T-helper 2 cell treated with Interferon-gamma antibody and Interleukin-4, amounts not matched to agents 5 μg/mL and 100 μg/mL, for 36 hours (primary cell): ENCODE data around the gene SLITRK6.
"Not testable (repeated sequence)": the region's sequence is repeated elsewhere in the genome, so short reads cannot be mapped to it uniquely, and the experiment has no call there.

ENCODE experiments used
- DNase-seq: peaks from one replicate; pipeline ENCODE4 v3.0.0; 2021; ENCODE audit warnings: low spot score
- H3K27ac Mint-ChIP-seq: one replicate; pipeline ENCODE4 v1.8.0; 2021; ENCODE audit warnings: mild to moderate bottlenecking, mixed read lengths
- H3K27me3 Mint-ChIP-seq: one replicate; pipeline ENCODE4 v1.8.0; 2021; ENCODE audit warnings: low read depth, mixed read lengths
- H3K36me3 Mint-ChIP-seq: one replicate; pipeline ENCODE4 v1.8.0; 2021; ENCODE audit warnings: low read depth, mixed read lengths
- H3K4me1 Mint-ChIP-seq: one replicate; pipeline ENCODE4 v1.8.0; 2021; ENCODE audit warnings: low read depth, mixed read lengths
- H3K4me3 Mint-ChIP-seq: one replicate; pipeline ENCODE4 v1.8.0; 2022; ENCODE audit warnings: mild to moderate bottlenecking, moderate library complexity, mixed read lengths
- H3K9me3 Mint-ChIP-seq: one replicate; pipeline ENCODE4 v1.8.0; 2021; ENCODE audit warnings: mixed read lengths

The SLITRK6 gene

GRCh38 chr13:85785205-85785604 lies 14.0 kb downstream of the SLITRK6 start:
- no peaks in the 10 kb centered on the region for H3K9me3 Mint-ChIP-seq
- no peak overlapping the region for H3K27ac Mint-ChIP-seq
- no peak for DNase-seq
- H3K4me1 Mint-ChIP-seq: no peaks in the 10 kb centered on the region
- H3K27me3 Mint-ChIP-seq: no peaks in the 10 kb centered on the region
- H3K36me3 Mint-ChIP-seq: no peaks in the 10 kb centered on the region
- no peak overlapping the region for H3K4me3 Mint-ChIP-seq

GRCh38 chr13:85772367-85772766 lies 26.9 kb downstream of the SLITRK6 start:
- Mint-ChIP-seq H3K9me3 (no peaks in the 10 kb centered on the region), H3K36me3 (no peaks in the 10 kb centered on the region), H3K4me1 (no peaks in the 10 kb centered on the region), H3K27me3 (no peaks in the 10 kb centered on the region), H3K4me3 (no peak overlapping the region), H3K27ac (no peak overlapping the region)
- DNase-seq: no peak

- Mint-ChIP-seq H3K9me3 (no peaks in the 10 kb centered on the region), H3K36me3 (no peaks in the 10 kb centered on the region), H3K4me3 (no peak overlapping the region), H3K27ac (no peak overlapping the region), H3K27me3 (no peaks in the 10 kb centered on the region), H3K4me1 (no peaks in the 10 kb centered on the region)
- no peak for DNase-seq
Observed at GRCh38 chr13:85771856-85772255, 27.4 kb downstream of the SLITRK6 start.

- Mint-ChIP-seq H3K4me3 (no peak overlapping the region), H3K36me3 (no peaks in the 10 kb centered on the region), H3K27me3 (no peaks in the 10 kb centered on the region), H3K27ac (no peak overlapping the region), H3K9me3 (no peaks in the 10 kb centered on the region), H3K4me1 (no peaks in the 10 kb centered on the region)
- no peak for DNase-seq
Observed at GRCh38 chr13:85768946-85769345, 30.3 kb downstream of the SLITRK6 start.

- DNase-seq: no peak
- Mint-ChIP-seq H3K36me3 (no peaks in the 10 kb centered on the region), H3K4me3 (no peak overlapping the region), H3K27ac (no peak overlapping the region), H3K4me1 (no peaks in the 10 kb centered on the region), H3K9me3 (no peaks in the 10 kb centered on the region), H3K27me3 (no peaks in the 10 kb centered on the region)
Observed at GRCh38 chr13:85755123-85755522, 44.1 kb downstream of the SLITRK6 start.

GRCh38 chr13:85743201-85743770 lies 55.9 kb downstream of the SLITRK6 start:
- not testable (repeated sequence) for H3K9me3 Mint-ChIP-seq, H3K27ac Mint-ChIP-seq, H3K4me1 Mint-ChIP-seq, H3K4me3 Mint-ChIP-seq, DNase-seq, H3K27me3 Mint-ChIP-seq, H3K36me3 Mint-ChIP-seq
